Breast epithelium (tissue), 4 donors: ENCODE measurements around the gene RHOG. TPM values are rescaled to one million over a fixed set of nuclear protein-coding genes. Genes with fewer than 3 reads are reported as not detected.

Experiments
- DNase-seq, 2 donors: peaks; one replicate each; pipeline ENCODE4 v3.0.0-alpha.2; 2019; ENCODE audit warnings: low spot score in 2 of 2
- H3K27ac ChIP-seq, 2 donors: fragments of 200-600 bp; sonication (generic) in 1 of 2; one replicate each; pipeline ENCODE4 v1.5.1; 2016 to 2019; ENCODE audit warnings: mild to moderate bottlenecking in 1 of 2
- H3K27me3 ChIP-seq, 2 donors: fragments of 200-600 bp; sonication (generic) in 1 of 2; one replicate each; pipeline versions ENCODE4 v1.5.1 to v1.6.0; 2017 to 2019; ENCODE audit warnings: control low read depth in 1 of 2, mild to moderate bottlenecking in 1 of 2
- H3K36me3 ChIP-seq: fragments of 200-600 bp; one replicate; pipeline ENCODE4 v1.5.1; 2019
- H3K4me1 ChIP-seq, 2 donors: fragments of 200-600 bp; sonication (generic); one replicate each; pipeline ENCODE4 v1.5.1; 2016 to 2019; ENCODE audit warnings: control low read depth in 1 of 2
- H3K4me3 ChIP-seq, 3 donors: fragments of 200-600 bp; sonication (generic); 1 replicate in 2 of 3; 2 replicates in 1 of 3; pipeline ENCODE4 v1.5.1; 2016 to 2019; ENCODE audit warnings: mild to moderate bottlenecking in 3 of 3, moderate library complexity in 2 of 3
- H3K9me3 ChIP-seq, 2 donors: fragments of 200-600 bp; sonication (generic) in 1 of 2; one replicate each; pipeline ENCODE4 v1.5.1; 2016 to 2019; ENCODE audit warnings: control low read depth in 1 of 2
- POLR2A ChIP-seq: fragments of 450-650 bp; IDR thresholded peaks from one replicate; pipeline ENCODE4 v1.6.1; 2016; ENCODE audit warnings: antibody characterized with exemption, mild to moderate bottlenecking, moderate library complexity
- POLR2AphosphoS5 ChIP-seq, 3 donors: sonication (generic); formaldehyde crosslinking; IDR thresholded peaks; one replicate each; pipeline ENCODE4 v1.6.1; 2017; ENCODE audit warnings: antibody characterized with exemption in 3 of 3
- intact Hi-C: fragments of 100-400 bp; cut with DNase I; formaldehyde crosslinking; loops from one replicate; pipeline ENCODE4 v1.15.1; 2023; ENCODE audit warnings: low total_unique reads
- total RNA-seq, 3 donors: library from RNA; depleted of rRNA; stranded (reverse); fragments of >200 nt; gene quantifications; one replicate each; pipeline ENCODE4 v1.1.0, GENCODE V29; 2016
- TF ChIP-seq, protein P1 (sequence below), 3 donors: fragments of 450-650 bp; IDR thresholded peaks; one replicate each; pipeline ENCODE4 v1.5.1; 2016 to 2017; ENCODE audit warnings: antibody characterized with exemption in 3 of 3, mild to moderate bottlenecking in 3 of 3, moderate library complexity in 3 of 3

The RHOG gene
- total RNA-seq, 3 donors from 2014 or later = 37.0 to 68.2 (median 37.0) TPM

- peaks cover 0 to 3% of the 10 kb centered on the region in 2 donors for H3K4me1 ChIP-seq
Measured at GRCh38 chr11:3782963-3783362, 57.8 kb downstream of the RHOG start.

GRCh38 chr11:3781423-3781822, 59.3 kb downstream of the RHOG start:
- Histone ChIP-seq H3K4me3 (no peak overlapping the region), H3K27me3 (no peaks in the 10 kb centered on the region), H3K27ac (peak overlapping the region in 1 of 2 donors; percentile 35), H3K36me3 (peaks cover 3% of the 10 kb centered on the region), H3K4me1 (peaks cover 0 to 3% of the 10 kb centered on the region in 2 donors), H3K9me3 (no peaks in the 10 kb centered on the region)
- TF ChIP-seq POLR2A = no peak
- no peak for TF ChIP-seq POLR2AphosphoS5 (IDR thresholded peaks at IDR 0.05)
- TF ChIP-seq, protein P1, sequence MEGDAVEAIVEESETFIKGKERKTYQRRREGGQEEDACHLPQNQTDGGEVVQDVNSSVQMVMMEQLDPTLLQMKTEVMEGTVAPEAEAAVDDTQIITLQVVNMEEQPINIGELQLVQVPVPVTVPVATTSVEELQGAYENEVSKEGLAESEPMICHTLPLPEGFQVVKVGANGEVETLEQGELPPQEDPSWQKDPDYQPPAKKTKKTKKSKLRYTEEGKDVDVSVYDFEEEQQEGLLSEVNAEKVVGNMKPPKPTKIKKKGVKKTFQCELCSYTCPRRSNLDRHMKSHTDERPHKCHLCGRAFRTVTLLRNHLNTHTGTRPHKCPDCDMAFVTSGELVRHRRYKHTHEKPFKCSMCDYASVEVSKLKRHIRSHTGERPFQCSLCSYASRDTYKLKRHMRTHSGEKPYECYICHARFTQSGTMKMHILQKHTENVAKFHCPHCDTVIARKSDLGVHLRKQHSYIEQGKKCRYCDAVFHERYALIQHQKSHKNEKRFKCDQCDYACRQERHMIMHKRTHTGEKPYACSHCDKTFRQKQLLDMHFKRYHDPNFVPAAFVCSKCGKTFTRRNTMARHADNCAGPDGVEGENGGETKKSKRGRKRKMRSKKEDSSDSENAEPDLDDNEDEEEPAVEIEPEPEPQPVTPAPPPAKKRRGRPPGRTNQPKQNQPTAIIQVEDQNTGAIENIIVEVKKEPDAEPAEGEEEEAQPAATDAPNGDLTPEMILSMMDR (IDR thresholded peaks at IDR 0.05) = no peak
- intact Hi-C loops = no loop called here
- DNase-seq = no peak

More at GRCh38 chr11:3782963-3783362, 57.8 kb downstream of the RHOG start:
- Histone ChIP-seq H3K4me3 (no peak overlapping the region), H3K27me3 (no peaks in the 10 kb centered on the region), H3K27ac (no peak overlapping the region), H3K9me3 (no peaks in the 10 kb centered on the region), H3K36me3 (no peaks in the 10 kb centered on the region)
- intact Hi-C loops = no loop called here
- TF ChIP-seq POLR2A (no peak), POLR2AphosphoS5 (IDR thresholded peaks at IDR 0.05) (no peak)
- TF ChIP-seq, protein P1 (IDR thresholded peaks at IDR 0.05) = no peak
- DNase-seq = no peak

Other genes starting within 250 kb of the RHOG start
- gene ART5, start 199.0 kb downstream of the RHOG start, total RNA-seq = 1 to 10 TPM in 2 of 3 donors, not detected in 1; 1.3 to 3.3 TPM
- not detected for gene ART1, start 195.8 kb downstream of the RHOG start, total RNA-seq
- gene CHRNA10, start 169.6 kb downstream of the RHOG start, total RNA-seq = under 1 TPM; 0.48 to 0.88 (median 0.66) TPM
- 100 to 1,000 TPM in 2 of 3 donors, 10 to 100 TPM in 1; 98.1 to 178 (median 142) TPM for gene NUP98, start 43.4 kb downstream of the RHOG start, total RNA-seq
- 10 to 100 TPM; 12.3 to 24.3 (median 20.6) TPM for gene PGAP2, start 32.4 kb downstream of the RHOG start, total RNA-seq
- gene STIM1, start 14.7 kb upstream of the RHOG start, total RNA-seq = 10 to 100 TPM; 44.2 to 68.2 (median 47.9) TPM